HT1080 (cell line): Measurements from ENCODE around the gene ST7. TPM values are rescaled to one million over a fixed set of nuclear protein-coding genes. Genes with fewer than 3 reads are reported as not detected.
A peak's percentile ranks its signal among the peaks of the same experiment; 100 is the strongest.
"Not testable (repeated sequence)": the region's sequence is repeated elsewhere in the genome, so short reads cannot be mapped to it uniquely, and the experiment has no call there.

Source experiments
- DNase-seq: peaks from one replicate; pipeline ENCODE4 v3.0.0-alpha.2; 2015; ENCODE audit warnings: low read depth
- total RNA-seq: library from RNA; depleted of rRNA; stranded (reverse); fragments of >200 nt; shearing (Covaris generic); gene quantifications from 2 replicates; pipeline ENCODE4 v1.2.3, GENCODE V29; 2014

ST7 gene
- total RNA-seq, 1 experiment from 2014 or later = 22.6 TPM

- no peak for DNase-seq
These were observed 264.1 kb downstream of the ST7 start for GRCh38 chr7:117217106-117218035.

DNA sequence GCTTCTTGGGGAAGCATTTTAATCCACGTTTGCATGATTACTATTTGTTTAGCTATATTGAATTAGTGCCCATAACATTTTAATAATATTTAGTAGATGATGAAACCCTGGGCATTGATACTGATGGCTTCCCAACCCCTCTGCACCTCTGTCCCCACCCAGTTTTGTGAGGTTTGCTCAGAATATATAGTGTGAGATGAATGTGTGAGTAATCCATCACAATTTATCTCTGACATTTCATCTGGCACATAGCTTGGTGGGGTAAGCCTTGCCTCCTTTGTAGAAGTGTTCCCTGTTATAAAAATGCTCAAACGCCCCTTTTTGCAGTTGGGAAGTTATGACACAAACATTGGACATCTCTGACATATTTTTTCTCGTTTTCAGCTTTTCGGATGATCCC lies 265.4 kb downstream of the ST7 start:
- no peak for DNase-seq

DNA sequence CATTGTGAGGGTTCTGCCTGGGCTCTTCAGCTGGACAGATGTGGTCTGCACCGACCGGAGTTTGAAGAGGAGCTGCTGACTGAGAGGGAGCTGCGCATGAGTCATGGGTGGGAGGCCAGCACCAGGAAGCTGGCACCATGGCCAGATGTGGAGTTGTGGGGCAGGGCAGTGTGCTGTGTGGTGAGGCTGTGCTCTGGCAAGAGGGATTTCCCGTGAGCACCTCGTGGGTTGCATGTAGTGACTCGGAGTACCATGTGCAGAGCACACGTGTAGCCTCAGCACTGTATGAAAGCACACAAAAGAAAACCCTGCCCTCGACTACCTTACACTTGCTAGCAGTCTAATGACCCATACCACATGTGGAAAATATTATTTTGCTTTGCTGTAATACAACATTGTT lies 266.2 kb downstream of the ST7 start:
- DNase-seq = peak; percentile 72

DNA sequence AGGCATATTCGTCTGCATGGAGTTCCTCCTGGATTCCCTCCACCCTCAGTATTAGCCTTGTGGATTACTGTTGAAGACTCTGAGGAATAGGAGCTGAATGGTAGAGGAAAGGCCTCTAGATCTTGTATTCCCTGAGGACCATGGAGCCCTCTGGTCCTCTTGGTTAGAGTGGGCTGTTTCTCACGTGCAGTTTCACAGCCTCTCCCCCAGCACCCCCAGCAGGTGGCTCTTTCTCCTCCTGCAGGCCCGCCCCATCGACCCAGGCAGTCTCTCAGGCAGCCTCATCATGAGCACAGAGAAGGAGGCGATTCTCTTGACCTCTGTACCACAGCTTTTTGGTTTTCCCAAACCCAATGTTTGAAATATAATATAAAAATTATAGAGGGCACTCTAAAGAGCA lies 267.5 kb downstream of the ST7 start:
- DNase-seq = no peak

DNA sequence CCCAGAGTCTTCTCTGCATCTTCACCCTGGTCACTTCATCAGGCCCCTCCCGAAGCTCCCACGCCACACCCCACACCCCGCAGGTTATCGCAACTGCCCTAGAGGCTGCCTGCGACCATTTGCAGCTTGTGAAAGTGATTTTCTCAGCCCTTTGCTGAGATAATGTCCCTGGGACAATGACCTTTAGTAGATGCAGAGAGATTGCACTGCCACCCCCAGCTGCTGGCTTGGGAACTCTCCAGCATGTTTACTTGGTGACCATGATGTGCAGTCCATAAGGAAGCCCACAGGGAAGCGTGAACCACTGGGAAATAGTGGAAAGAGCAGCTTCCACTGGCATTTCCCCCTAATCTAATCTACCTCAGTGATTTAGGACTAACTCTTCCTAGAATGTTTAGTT lies 272.2 kb downstream of the ST7 start:
- no peak for DNase-seq

GRCh38 chr7:117227091-117227490 lies 273.8 kb downstream of the ST7 start:
- no peak for DNase-seq

GRCh38 chr7:117229350-117229749 lies 276.0 kb downstream of the ST7 start:
- no peak for DNase-seq

DNA sequence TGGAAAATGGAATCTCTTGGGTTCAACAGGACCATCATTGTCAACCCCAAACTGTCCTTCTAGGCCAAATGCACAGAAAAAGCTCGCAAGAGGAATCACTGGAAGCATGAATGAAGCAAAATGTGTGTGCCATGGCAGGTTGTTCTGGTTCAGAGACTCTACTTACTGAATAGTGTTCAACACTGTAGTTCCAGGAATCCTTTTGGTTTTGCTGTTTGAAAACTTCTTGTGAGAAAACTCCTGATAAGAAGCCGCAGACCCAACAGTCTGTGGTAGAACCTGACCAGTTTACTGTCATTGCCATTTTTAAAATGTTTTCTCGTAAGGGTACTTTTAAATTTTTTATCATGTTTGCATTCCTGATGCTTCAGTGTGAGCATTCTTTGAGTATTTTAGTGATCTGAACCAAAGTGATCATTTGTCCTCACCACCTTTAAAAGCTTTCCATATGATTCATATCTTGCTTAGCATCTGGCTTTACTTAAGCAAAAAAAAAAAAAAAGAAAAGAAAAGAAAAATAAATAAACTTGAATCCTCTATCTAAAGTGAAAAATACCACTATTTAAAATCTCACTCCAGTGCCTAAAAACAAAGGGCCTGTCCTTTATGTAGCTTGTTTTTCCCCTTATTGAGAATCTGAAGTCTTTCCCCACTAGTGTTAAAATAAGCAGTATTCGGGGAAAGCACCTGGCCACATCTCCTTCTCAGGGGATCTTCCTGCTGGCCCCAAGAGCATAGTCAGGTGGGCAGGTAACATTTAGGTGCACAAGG lies 277.2 kb downstream of the ST7 start:
- DNase-seq = no peak

DNA sequence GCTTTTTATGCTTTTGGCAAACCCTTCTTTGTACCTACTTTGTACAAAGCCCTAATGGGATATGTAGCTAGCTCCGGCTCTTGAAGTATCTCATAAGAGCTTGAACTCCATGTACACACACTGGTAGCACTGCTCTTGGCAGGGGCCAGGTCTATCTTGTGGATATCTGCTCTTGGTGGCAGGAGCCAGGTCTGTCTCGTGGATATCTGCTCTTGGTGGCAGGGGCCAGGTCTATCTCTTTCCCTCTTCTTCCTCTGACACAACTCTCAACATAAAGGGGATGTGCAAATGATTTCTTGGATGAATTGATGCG lies 277.7 kb downstream of the ST7 start:
- DNase-seq = no peak

- DNase-seq = no peak
These were observed 284.3 kb downstream of the ST7 start for GRCh38 chr7:117237646-117238045.

GRCh38 chr7:117238472-117238871 lies 285.2 kb downstream of the ST7 start:
- no peak for DNase-seq

DNA sequence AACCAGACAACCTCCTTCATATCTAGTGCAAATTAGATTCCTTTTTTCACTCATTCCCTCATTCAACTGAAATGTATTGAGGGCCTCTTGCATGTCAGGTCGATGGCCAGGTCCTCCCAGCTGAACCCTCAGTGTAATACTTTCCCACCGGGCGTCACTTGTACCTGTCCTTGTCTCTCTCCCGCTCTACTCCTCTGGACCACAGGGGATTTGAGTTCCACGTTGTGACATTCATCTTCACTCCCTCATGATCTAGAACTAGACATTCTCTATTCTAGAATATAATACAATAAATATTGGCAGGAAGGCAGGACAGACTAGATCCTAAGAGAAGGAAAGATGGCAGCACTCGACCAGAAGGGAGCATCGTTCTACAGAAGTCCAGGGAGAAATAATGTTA lies 285.6 kb downstream of the ST7 start:
- DNase-seq = no peak

- DNase-seq = no peak
These were observed 287.8 kb downstream of the ST7 start for GRCh38 chr7:117241088-117241487.

- no peak for DNase-seq
These were observed 290.1 kb downstream of the ST7 start for GRCh38 chr7:117243390-117243789.

DNA sequence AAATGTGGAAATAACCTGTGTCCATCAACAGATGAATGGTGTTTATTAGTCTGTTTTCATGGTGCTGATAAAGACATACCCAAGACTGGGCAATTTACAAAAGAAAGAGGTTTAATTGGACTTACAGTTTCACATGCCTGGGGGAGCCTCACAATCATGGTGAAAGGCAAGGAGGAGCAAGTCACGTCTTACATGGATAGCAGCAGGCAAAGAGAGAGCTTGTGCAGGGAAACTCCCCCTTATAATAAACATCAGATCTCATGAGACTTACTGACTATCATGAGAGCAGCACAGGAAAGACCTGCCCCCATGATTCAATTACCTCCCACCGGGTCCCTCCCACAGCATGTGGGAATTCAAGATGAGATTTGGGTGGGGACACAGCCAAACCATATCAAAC lies 292.4 kb downstream of the ST7 start:
- not testable (repeated sequence) for DNase-seq

GRCh38 chr7:117247809-117248208 lies 294.5 kb downstream of the ST7 start:
- DNase-seq = no peak

DNA sequence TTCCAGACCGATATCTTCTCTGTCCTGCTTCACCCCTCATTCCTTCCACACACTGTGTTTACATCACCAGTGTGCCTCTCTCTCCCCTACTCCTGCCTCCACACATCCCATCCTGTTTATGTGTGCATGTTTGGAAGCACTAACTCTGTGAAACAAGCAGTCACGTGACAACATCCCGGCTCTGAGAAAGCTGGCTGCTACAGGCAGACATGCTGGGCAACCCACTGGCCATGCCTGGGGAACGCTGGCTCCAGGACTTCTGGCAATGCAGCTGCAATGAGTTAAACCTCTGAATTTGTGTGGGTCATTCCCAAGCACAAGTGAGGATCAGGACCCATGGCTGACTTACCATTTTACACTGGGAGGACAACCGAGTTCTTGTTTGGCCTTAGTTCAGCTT lies 295.5 kb downstream of the ST7 start:
- DNase-seq = no peak

DNA sequence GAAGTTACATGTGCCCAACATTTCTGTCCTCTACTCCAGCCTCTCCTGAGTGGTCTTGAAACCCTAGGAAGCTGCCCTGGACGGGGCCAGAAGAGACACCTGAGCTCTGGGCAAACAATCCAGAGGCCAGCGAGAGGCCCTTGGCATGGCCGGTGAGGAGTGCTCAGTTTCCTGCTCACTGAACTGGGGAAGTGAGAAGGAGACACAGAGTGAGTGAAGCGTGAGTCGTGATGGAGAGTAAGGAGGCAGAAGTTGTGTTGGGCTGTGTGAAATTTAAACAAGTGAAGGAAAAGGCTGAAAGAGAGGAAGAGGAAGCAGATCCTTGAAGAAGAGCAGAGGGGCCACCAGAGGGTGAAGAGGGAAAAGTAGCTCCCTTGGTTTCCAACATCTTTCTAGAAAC lies 296.4 kb downstream of the ST7 start:
- no peak for DNase-seq

DNA sequence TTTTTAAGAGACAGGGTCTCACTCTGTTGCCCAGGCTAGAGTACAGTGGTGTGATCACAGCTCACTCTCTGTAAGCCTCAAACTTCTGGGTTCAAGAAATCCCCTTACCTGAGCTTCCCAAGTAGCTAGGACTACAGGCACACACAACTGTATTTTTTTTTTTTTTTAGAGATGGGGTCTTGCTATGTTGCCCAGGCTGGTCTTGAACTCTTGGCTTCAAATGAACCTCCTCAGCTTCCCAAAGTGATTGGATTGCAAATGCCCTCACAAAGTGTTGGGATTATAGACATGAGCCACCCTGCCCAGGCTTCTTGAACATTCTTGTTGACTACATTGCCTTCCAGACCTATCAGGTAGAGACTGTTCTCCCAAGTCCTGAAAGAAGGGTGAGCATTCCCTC lies 296.9 kb downstream of the ST7 start:
- no peak for DNase-seq

GRCh38 chr7:117250801-117251200 lies 297.5 kb downstream of the ST7 start:
- no peak for DNase-seq

GRCh38 chr7:117251687-117252086 lies 298.4 kb downstream of the ST7 start:
- DNase-seq = peak; percentile 11

- DNase-seq = no peak
These were observed 306.3 kb downstream of the ST7 start for GRCh38 chr7:117259615-117260014.

GRCh38 chr7:117262546-117262945 lies 309.2 kb downstream of the ST7 start:
- no peak for DNase-seq
